ENCODE data around the gene FBXO28. TPM values are rescaled to one million over a fixed set of nuclear protein-coding genes. Genes with fewer than 3 reads are reported as not detected.

Gene FBXO28
- total and polyA plus RNA-seq, 2 experiments from 2014 or later, result 14.9 to 31.8 TPM

GRCh38 chr1:224185208-224185607 lies 71.3 kb downstream of the FBXO28 start:
- Histone ChIP-seq H3K36me3 (ENCODE audit: low read depth) (peaks cover 7% of the 10 kb centered on the region), H3K4me3 (peak overlapping the region; percentile 84)
- in situ Hi-C loops (cut with MboI), result no loop called here

GRCh38 chr1:224188286-224188685 lies 74.4 kb downstream of the FBXO28 start:
- TF ChIP-seq EZH2phosphoT487 (IDR thresholded peaks at IDR 0.05; ENCODE audit: insufficient read depth, low read depth) (no peak), EZH2 (IDR thresholded peaks at IDR 0.05; ENCODE audit: insufficient read depth, poor library complexity, severe bottlenecking) (no peak)
- Histone ChIP-seq H3K4me3 (no peak overlapping the region), H3K4me1 (ENCODE audit: insufficient read depth) (peaks cover 14% of the 10 kb centered on the region), H3K27ac (no peak overlapping the region), H4K20me1 (ENCODE audit: insufficient read depth) (0 out of 2 replicates have a peak, but pooled peaks cover 3% of the 10 kb centered on the region), H3K9me2 (ENCODE audit: insufficient read depth) (no peaks in the 10 kb centered on the region), H3K79me2 (ENCODE audit: insufficient read depth) (peaks cover 96% of the 10 kb centered on the region), H3F3A (ENCODE audit: insufficient read depth) (peaks cover 21% of the 10 kb centered on the region; the same call in 1 of the 2 replicates), H3K27me3 (replicated peaks; ENCODE audit: insufficient read depth) (no peaks in the 10 kb centered on the region), H3K4me2 (ENCODE audit: unreplicated experiment) (no peak overlapping the region), H2AFZ (no peak overlapping the region), H3K9me3 (ENCODE audit: low read depth) (no peaks in the 10 kb centered on the region), H3K9ac (no peak overlapping the region), H3K36me3 (ENCODE audit: low read depth) (peaks cover 19% of the 10 kb centered on the region)
- 97 to 100% methylated on average over 2 of the region's 2 CpGs for WGBS, 2 experiments (ENCODE audit: low coverage in 1 of 2, low lambda C conversion rate in 2 of 2, missing lambda C conversion rate in 2 of 2)
- in situ Hi-C loops (cut with MboI), result no loop called here
- no peak for DNase-seq

More at GRCh38 chr1:224185208-224185607, 71.3 kb downstream of the FBXO28 start:
- Histone ChIP-seq H4K20me1 (ENCODE audit: insufficient read depth) (0 out of 2 replicates have a peak, but pooled peaks cover 3% of the 10 kb centered on the region), H3K9ac (no peak overlapping the region), H3F3A (ENCODE audit: insufficient read depth) (peaks cover 21% of the 10 kb centered on the region; the same call in 1 of the 2 replicates), H3K4me2 (ENCODE audit: unreplicated experiment) (peak overlapping the region; percentile 82), H3K27ac (peak overlapping the region; percentile 86), H3K27me3 (replicated peaks; ENCODE audit: insufficient read depth) (no peaks in the 10 kb centered on the region), H2AFZ (no peak overlapping the region), H3K9me2 (ENCODE audit: insufficient read depth) (no peaks in the 10 kb centered on the region), H3K79me2 (ENCODE audit: insufficient read depth) (peaks cover 67% of the 10 kb centered on the region), H3K4me1 (ENCODE audit: insufficient read depth) (peaks cover 14% of the 10 kb centered on the region), H3K9me3 (ENCODE audit: low read depth) (no peaks in the 10 kb centered on the region)
- 85 to 89% methylated on average over 8 of the region's 8 CpGs for WGBS, 2 experiments (ENCODE audit: low coverage in 1 of 2, low lambda C conversion rate in 2 of 2, missing lambda C conversion rate in 2 of 2)
- TF ChIP-seq EZH2phosphoT487 (IDR thresholded peaks at IDR 0.05; ENCODE audit: insufficient read depth, low read depth) (no peak), EZH2 (IDR thresholded peaks at IDR 0.05; ENCODE audit: insufficient read depth, poor library complexity, severe bottlenecking) (no peak)
- no peak for DNase-seq

- Histone ChIP-seq H3K4me2 (ENCODE audit: unreplicated experiment) (no peak overlapping the region), H3K4me1 (ENCODE audit: insufficient read depth) (peaks cover 10% of the 10 kb centered on the region), H3F3A (ENCODE audit: insufficient read depth) (peaks cover 18% of the 10 kb centered on the region; the same call in 1 of the 2 replicates), H3K9ac (no peak overlapping the region), H3K4me3 (no peak overlapping the region), H3K9me2 (ENCODE audit: insufficient read depth) (no peaks in the 10 kb centered on the region), H4K20me1 (ENCODE audit: insufficient read depth) (0 out of 2 replicates have a peak, but pooled peaks cover 3% of the 10 kb centered on the region), H3K79me2 (ENCODE audit: insufficient read depth) (peaks cover 96% of the 10 kb centered on the region), H3K9me3 (ENCODE audit: low read depth) (no peaks in the 10 kb centered on the region), H3K36me3 (ENCODE audit: low read depth) (peaks cover 28% of the 10 kb centered on the region), H3K27me3 (replicated peaks; ENCODE audit: insufficient read depth) (no peaks in the 10 kb centered on the region), H3K27ac (no peak overlapping the region), H2AFZ (no peak overlapping the region)
- WGBS, 2 experiments (ENCODE audit: low coverage in 1 of 2, low lambda C conversion rate in 2 of 2, missing lambda C conversion rate in 2 of 2), result 99% methylated on average over 7 of the region's 7 CpGs
- no peak for DNase-seq
- in situ Hi-C loops (cut with MboI), result no loop called here
- TF ChIP-seq EZH2 (IDR thresholded peaks at IDR 0.05; ENCODE audit: insufficient read depth, poor library complexity, severe bottlenecking) (no peak), EZH2phosphoT487 (IDR thresholded peaks at IDR 0.05; ENCODE audit: insufficient read depth, low read depth) (no peak)
These were observed 75.7 kb downstream of the FBXO28 start for GRCh38 chr1:224189561-224189960.

- peaks cover 28% of the 10 kb centered on the region for H3K36me3 ChIP-seq (ENCODE audit: low read depth)
These were observed 78.3 kb downstream of the FBXO28 start for GRCh38 chr1:224192082-224192788.

More at GRCh38 chr1:224192082-224192788, 78.3 kb downstream of the FBXO28 start:
- H3K9me3 ChIP-seq (ENCODE audit: low read depth), result no peaks in the 10 kb centered on the region
- TF ChIP-seq EZH2phosphoT487 (IDR thresholded peaks at IDR 0.05; ENCODE audit: insufficient read depth, low read depth), result no peak
- H3F3A ChIP-seq (ENCODE audit: insufficient read depth), result peaks cover 20% of the 10 kb centered on the region; the same call in 1 of the 2 replicates
- in situ Hi-C loops (cut with MboI), result no loop called here
- no peak overlapping the region for H3K27ac ChIP-seq
- no peak overlapping the region for H3K4me2 ChIP-seq (ENCODE audit: unreplicated experiment)
- no peak for DNase-seq
- peaks cover 70% of the 10 kb centered on the region for H3K79me2 ChIP-seq (ENCODE audit: insufficient read depth)
- no peaks in the 10 kb centered on the region; the same call in 1 of the 2 replicates for H3K4me1 ChIP-seq (ENCODE audit: insufficient read depth)
- H3K4me3 ChIP-seq, result no peak overlapping the region
- H4K20me1 ChIP-seq (ENCODE audit: insufficient read depth), result 0 out of 2 replicates have a peak, but pooled peaks cover 3% of the 10 kb centered on the region
- H3K9me2 ChIP-seq (ENCODE audit: insufficient read depth), result no peaks in the 10 kb centered on the region
- no peaks in the 10 kb centered on the region for H3K27me3 ChIP-seq (replicated peaks; ENCODE audit: insufficient read depth)
- no peak overlapping the region for H2AFZ ChIP-seq
- WGBS, 2 experiments (ENCODE audit: low coverage in 1 of 2, low lambda C conversion rate in 2 of 2, missing lambda C conversion rate in 2 of 2), result 86 to 87% methylated on average over 5 of the region's 5 CpGs
- H3K9ac ChIP-seq, result no peak overlapping the region
